ENCODE results near the gene LASP1. TPM values are rescaled to one million over a fixed set of nuclear protein-coding genes. Genes with fewer than 3 reads are reported as not detected.

Gene LASP1
- total RNA-seq, 1 experiment from 2014 or later: 59.3 TPM

- Histone ChIP-seq H3K9me3 (ENCODE audit: low read length) (no peaks in the 10 kb centered on the region), H3K27me3 (ENCODE audit: low read length) (no peaks in the 10 kb centered on the region), H3K4me1 (ENCODE audit: low read length) (no peaks in the 10 kb centered on the region), H3K4me3 (ENCODE audit: low read length) (no peak overlapping the region), H3K36me3 (ENCODE audit: insufficient read depth, low read length) (no peaks in the 10 kb centered on the region), H3K27ac (ENCODE audit: low read length) (no peak overlapping the region), H3K9me2 (replicated peaks; ENCODE audit: insufficient read depth, low read length) (no peaks in the 10 kb centered on the region), H2AFZ (ENCODE audit: low read length) (no peak overlapping the region), H3K9ac (ENCODE audit: low read length) (no peak overlapping the region), H4K20me1 (ENCODE audit: insufficient read depth, low read depth, low read length) (no peaks in the 10 kb centered on the region), H3K4me2 (ENCODE audit: low read depth, low read length, poor library complexity, severe bottlenecking) (no peak overlapping the region), H3K79me2 (ENCODE audit: low read length) (peaks cover 9% of the 10 kb centered on the region; the same call in 1 of the 2 replicates)
- no peak for DNase-seq
Measured at GRCh38 chr17:38912221-38912813, 42.5 kb downstream of the LASP1 start.

- Histone ChIP-seq H3K9ac (ENCODE audit: low read length) (no peak overlapping the region), H3K27me3 (ENCODE audit: low read length) (no peaks in the 10 kb centered on the region), H3K36me3 (ENCODE audit: insufficient read depth, low read length) (no peaks in the 10 kb centered on the region), H3K27ac (ENCODE audit: low read length) (no peak overlapping the region), H3K9me3 (ENCODE audit: low read length) (no peaks in the 10 kb centered on the region), H2AFZ (ENCODE audit: low read length) (no peak overlapping the region), H4K20me1 (ENCODE audit: insufficient read depth, low read depth, low read length) (no peaks in the 10 kb centered on the region), H3K4me1 (ENCODE audit: low read length) (peaks cover 4% of the 10 kb centered on the region), H3K79me2 (ENCODE audit: low read length) (no peaks in the 10 kb centered on the region), H3K4me2 (ENCODE audit: low read depth, low read length, poor library complexity, severe bottlenecking) (no peak overlapping the region), H3K4me3 (ENCODE audit: low read length) (no peak overlapping the region), H3K9me2 (replicated peaks; ENCODE audit: insufficient read depth, low read length) (no peaks in the 10 kb centered on the region)
- DNase-seq: no peak
Measured at GRCh38 chr17:38914741-38915638, 45.1 kb downstream of the LASP1 start.

GRCh38 chr17:38915639-38915995 lies 45.8 kb downstream of the LASP1 start:
- H3K4me1 ChIP-seq (ENCODE audit: low read length): peaks cover 11% of the 10 kb centered on the region
- no peak for DNase-seq

GRCh38 chr17:38916771-38917170 lies 46.9 kb downstream of the LASP1 start:
- H3K27ac ChIP-seq (ENCODE audit: low read length): no peak overlapping the region
- no peaks in the 10 kb centered on the region for H3K36me3 ChIP-seq (ENCODE audit: insufficient read depth, low read length)
- no peak overlapping the region for H3K4me2 ChIP-seq (ENCODE audit: low read depth, low read length, poor library complexity, severe bottlenecking)
- H3K9me3 ChIP-seq (ENCODE audit: low read length): no peaks in the 10 kb centered on the region
- H2AFZ ChIP-seq (ENCODE audit: low read length): no peak overlapping the region
- H4K20me1 ChIP-seq (ENCODE audit: insufficient read depth, low read depth, low read length): no peaks in the 10 kb centered on the region
- H3K4me3 ChIP-seq (ENCODE audit: low read length): no peak overlapping the region
- no peak for DNase-seq
- H3K9ac ChIP-seq (ENCODE audit: low read length): no peak overlapping the region
- H3K27me3 ChIP-seq (ENCODE audit: low read length): no peaks in the 10 kb centered on the region
- no peaks in the 10 kb centered on the region for H3K9me2 ChIP-seq (replicated peaks; ENCODE audit: insufficient read depth, low read length)
- H3K79me2 ChIP-seq (ENCODE audit: low read length): no peaks in the 10 kb centered on the region
- H3K4me1 ChIP-seq (ENCODE audit: low read length): peaks cover 22% of the 10 kb centered on the region

More at GRCh38 chr17:38915639-38915995, 45.8 kb downstream of the LASP1 start:
- Histone ChIP-seq H3K79me2 (ENCODE audit: low read length) (no peaks in the 10 kb centered on the region), H3K4me3 (ENCODE audit: low read length) (no peak overlapping the region), H3K9ac (ENCODE audit: low read length) (no peak overlapping the region), H3K4me2 (ENCODE audit: low read depth, low read length, poor library complexity, severe bottlenecking) (no peak overlapping the region), H3K27me3 (ENCODE audit: low read length) (no peaks in the 10 kb centered on the region), H2AFZ (ENCODE audit: low read length) (no peak overlapping the region), H3K9me3 (ENCODE audit: low read length) (no peaks in the 10 kb centered on the region), H3K27ac (ENCODE audit: low read length) (no peak overlapping the region), H3K9me2 (replicated peaks; ENCODE audit: insufficient read depth, low read length) (no peaks in the 10 kb centered on the region), H4K20me1 (ENCODE audit: insufficient read depth, low read depth, low read length) (no peaks in the 10 kb centered on the region), H3K36me3 (ENCODE audit: insufficient read depth, low read length) (no peaks in the 10 kb centered on the region)

GRCh38 chr17:38917259-38917658 lies 47.4 kb downstream of the LASP1 start:
- no peaks in the 10 kb centered on the region for H3K36me3 ChIP-seq (ENCODE audit: insufficient read depth, low read length)
- H3K27ac ChIP-seq (ENCODE audit: low read length): no peak overlapping the region
- no peak overlapping the region for H3K9ac ChIP-seq (ENCODE audit: low read length)
- no peak overlapping the region for H2AFZ ChIP-seq (ENCODE audit: low read length)
- peaks cover 27% of the 10 kb centered on the region for H3K4me1 ChIP-seq (ENCODE audit: low read length)
- no peaks in the 10 kb centered on the region for H3K9me3 ChIP-seq (ENCODE audit: low read length)
- no peak overlapping the region for H3K4me2 ChIP-seq (ENCODE audit: low read depth, low read length, poor library complexity, severe bottlenecking)
- no peak for DNase-seq
- no peaks in the 10 kb centered on the region for H3K9me2 ChIP-seq (replicated peaks; ENCODE audit: insufficient read depth, low read length)
- no peaks in the 10 kb centered on the region for H3K79me2 ChIP-seq (ENCODE audit: low read length)
- no peaks in the 10 kb centered on the region for H3K27me3 ChIP-seq (ENCODE audit: low read length)
- H4K20me1 ChIP-seq (ENCODE audit: insufficient read depth, low read depth, low read length): no peaks in the 10 kb centered on the region
- H3K4me3 ChIP-seq (ENCODE audit: low read length): no peak overlapping the region

GRCh38 chr17:38918129-38918913 lies 48.5 kb downstream of the LASP1 start:
- H3K79me2 ChIP-seq (ENCODE audit: low read length): no peaks in the 10 kb centered on the region

GRCh38 chr17:38918916-38919315 lies 49.1 kb downstream of the LASP1 start:
- peaks cover 27% of the 10 kb centered on the region for H3K4me1 ChIP-seq (ENCODE audit: low read length)
- no peak overlapping the region for H3K9ac ChIP-seq (ENCODE audit: low read length)
- H3K4me2 ChIP-seq (ENCODE audit: low read depth, low read length, poor library complexity, severe bottlenecking): no peak overlapping the region
- H3K9me3 ChIP-seq (ENCODE audit: low read length): no peaks in the 10 kb centered on the region
- no peaks in the 10 kb centered on the region for H3K36me3 ChIP-seq (ENCODE audit: insufficient read depth, low read length)
- H3K79me2 ChIP-seq (ENCODE audit: low read length): no peaks in the 10 kb centered on the region
- DNase-seq: no peak
- H3K27ac ChIP-seq (ENCODE audit: low read length): no peak overlapping the region
- H4K20me1 ChIP-seq (ENCODE audit: insufficient read depth, low read depth, low read length): no peaks in the 10 kb centered on the region
- no peak overlapping the region for H2AFZ ChIP-seq (ENCODE audit: low read length)
- H3K4me3 ChIP-seq (ENCODE audit: low read length): no peak overlapping the region
- H3K9me2 ChIP-seq (replicated peaks; ENCODE audit: insufficient read depth, low read length): no peaks in the 10 kb centered on the region
- no peaks in the 10 kb centered on the region for H3K27me3 ChIP-seq (ENCODE audit: low read length)

More at GRCh38 chr17:38918129-38918913, 48.5 kb downstream of the LASP1 start:
- Histone ChIP-seq H3K9ac (ENCODE audit: low read length) (no peak overlapping the region), H3K27me3 (ENCODE audit: low read length) (no peaks in the 10 kb centered on the region), H3K4me3 (ENCODE audit: low read length) (no peak overlapping the region), H4K20me1 (ENCODE audit: insufficient read depth, low read depth, low read length) (no peaks in the 10 kb centered on the region), H3K9me2 (replicated peaks; ENCODE audit: insufficient read depth, low read length) (no peaks in the 10 kb centered on the region), H2AFZ (ENCODE audit: low read length) (no peak overlapping the region), H3K36me3 (ENCODE audit: insufficient read depth, low read length) (no peaks in the 10 kb centered on the region), H3K27ac (ENCODE audit: low read length) (no peak overlapping the region), H3K4me2 (ENCODE audit: low read depth, low read length, poor library complexity, severe bottlenecking) (no peak overlapping the region), H3K4me1 (ENCODE audit: low read length) (peaks cover 27% of the 10 kb centered on the region), H3K9me3 (ENCODE audit: low read length) (no peaks in the 10 kb centered on the region)
- DNase-seq: no peak
